Fibroblast of villous mesenchyme (primary cell): ENCODE results near the gene NTF3. TPM values are rescaled to one million over a fixed set of nuclear protein-coding genes. Genes with fewer than 3 reads are reported as not detected.

ENCODE experiments used
- DNase-seq: peaks from one replicate; pipeline ENCODE4 v3.0.0-alpha.2; 2010; ENCODE audit warnings: low read depth
- H3K4me3 ChIP-seq: 2 replicates; pipeline ENCODE4 v1.5.1; 2011; ENCODE audit warnings: low read depth, mild to moderate bottlenecking, low read length
- CTCF ChIP-seq: IDR thresholded peaks from 2 replicates; pipeline ENCODE4 v1.5.1; 2012; ENCODE audit warnings: low read depth, mild to moderate bottlenecking, low read length; ENCODE audit not compliant: insufficient read depth
- total RNA-seq: library from RNA; depleted of rRNA; stranded (reverse); fragments of >200 nt; gene quantifications from 2 replicates; pipeline ENCODE4 v1.2.3, GENCODE V29; 2012

The NTF3 gene
- total RNA-seq, 1 donor, result 2.2 TPM

GRCh38 chr12:5485454-5485853 lies 53.5 kb downstream of the NTF3 start:
- no peak for TF ChIP-seq CTCF
- H3K4me3 ChIP-seq, result no peak overlapping the region
- DNase-seq, result no peak

- no peak for TF ChIP-seq CTCF
- H3K4me3 ChIP-seq, result no peak overlapping the region
- DNase-seq, result no peak
Observed at GRCh38 chr12:5487076-5487475, 55.2 kb downstream of the NTF3 start.

- H3K4me3 ChIP-seq, result no peak overlapping the region
- DNase-seq, result no peak
- no peak for TF ChIP-seq CTCF
Observed at GRCh38 chr12:5487948-5488625, 56.2 kb downstream of the NTF3 start.

- peak; percentile 33 for DNase-seq
- TF ChIP-seq CTCF, result no peak
- no peak overlapping the region for H3K4me3 ChIP-seq
Observed at GRCh38 chr12:5488626-5488955, 56.7 kb downstream of the NTF3 start.

GRCh38 chr12:5489017-5489416 lies 57.1 kb downstream of the NTF3 start:
- DNase-seq, result no peak
- H3K4me3 ChIP-seq, result no peak overlapping the region
- TF ChIP-seq CTCF, result no peak

DNA sequence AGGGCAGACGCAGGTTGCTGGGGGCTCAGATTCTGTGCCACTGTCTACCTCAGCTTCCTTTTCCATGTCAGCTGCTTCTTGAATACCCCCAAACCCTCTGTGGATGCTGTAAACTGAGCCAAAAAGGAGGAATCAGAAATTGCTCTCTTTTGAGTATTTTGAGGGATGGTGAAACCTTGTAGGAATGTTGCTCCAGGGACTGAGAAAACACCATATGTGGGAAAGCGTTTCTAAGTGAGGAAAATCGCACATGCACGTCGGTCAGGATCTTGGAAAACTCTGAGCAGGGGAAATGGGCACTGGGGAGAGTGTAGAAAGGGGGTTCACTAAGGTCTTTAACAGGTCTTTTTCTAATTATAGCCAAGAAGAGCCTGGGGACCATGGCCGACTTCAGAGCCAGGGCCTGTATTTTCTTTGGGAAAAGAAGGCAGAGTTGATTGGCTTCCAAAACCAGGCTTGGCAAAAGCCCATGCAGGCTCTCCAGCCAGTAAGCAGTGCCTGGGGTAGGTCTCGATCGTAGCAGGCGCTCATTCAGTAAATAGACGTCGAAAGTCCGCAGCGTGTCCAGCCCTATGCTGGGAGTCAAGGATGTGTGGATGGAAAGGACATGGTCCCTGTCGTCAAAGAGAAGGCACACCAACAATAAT lies 58.0 kb downstream of the NTF3 start:
- no peak for DNase-seq
- TF ChIP-seq CTCF, result no peak
- no peak overlapping the region for H3K4me3 ChIP-seq

DNA sequence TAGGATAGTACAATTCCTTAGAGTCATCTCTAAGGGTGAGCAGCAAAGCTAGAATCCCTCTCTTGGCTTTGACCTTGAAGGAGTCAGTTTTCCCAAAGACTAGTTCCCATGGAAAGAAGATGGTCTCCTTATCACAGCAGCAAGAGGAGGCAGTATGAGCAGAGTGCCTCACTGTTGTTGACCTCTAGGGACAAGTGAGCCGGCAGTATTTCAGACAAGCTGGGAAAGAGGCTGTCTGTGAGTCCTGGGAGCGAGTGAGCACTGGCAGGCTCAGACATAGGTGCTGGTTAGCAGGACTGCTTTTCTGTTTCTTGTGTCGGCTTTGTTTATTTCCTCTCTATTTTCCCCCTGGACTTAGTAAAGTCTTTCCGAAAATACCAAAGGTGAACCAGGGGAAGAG lies 60.7 kb downstream of the NTF3 start:
- H3K4me3 ChIP-seq, result no peak overlapping the region
- no peak for TF ChIP-seq CTCF
- DNase-seq, result no peak
